ENCODE measurements around the gene MR1.
A peak's percentile ranks its signal among the peaks of the same experiment; 100 is the strongest.

MR1 gene

GRCh38 chr1:181091309-181092040, 57.7 kb downstream of the MR1 start:
- no peak for DNase-seq (ENCODE audit: low read depth)

GRCh38 chr1:181092056-181092455, 58.3 kb downstream of the MR1 start:
- no peak for DNase-seq (ENCODE audit: low read depth)

- DNase-seq (ENCODE audit: low read depth): no peak
Observed at GRCh38 chr1:181092883-181093458, 59.2 kb downstream of the MR1 start.

- no peak for DNase-seq (ENCODE audit: low read depth)
Observed at GRCh38 chr1:181094416-181095212, 60.8 kb downstream of the MR1 start.

GRCh38 chr1:181095260-181095659, 61.5 kb downstream of the MR1 start:
- DNase-seq (ENCODE audit: low read depth): no peak

GRCh38 chr1:181095763-181096184, 62.0 kb downstream of the MR1 start:
- no peak for DNase-seq (ENCODE audit: low read depth)

GRCh38 chr1:181097242-181097641, 63.5 kb downstream of the MR1 start:
- DNase-seq (ENCODE audit: low read depth): no peak

GRCh38 chr1:181099152-181100014, 65.6 kb downstream of the MR1 start:
- no peak for DNase-seq (ENCODE audit: low read depth)

- no peak for DNase-seq (ENCODE audit: low read depth)
Observed at GRCh38 chr1:181100015-181100905, 66.5 kb downstream of the MR1 start.

GRCh38 chr1:181100934-181101333, 67.2 kb downstream of the MR1 start:
- no peak for DNase-seq (ENCODE audit: low read depth)

- no peak for DNase-seq (ENCODE audit: low read depth)
Observed at GRCh38 chr1:181101581-181102226, 67.9 kb downstream of the MR1 start.

GRCh38 chr1:181102841-181103240, 69.1 kb downstream of the MR1 start:
- DNase-seq (ENCODE audit: low read depth): no peak

- DNase-seq (ENCODE audit: low read depth): no peak
Observed at GRCh38 chr1:181103399-181103798, 69.6 kb downstream of the MR1 start.

- no peak for DNase-seq (ENCODE audit: low read depth)
Observed at GRCh38 chr1:181104042-181104789, 70.4 kb downstream of the MR1 start.

GRCh38 chr1:181104790-181105133, 71.0 kb downstream of the MR1 start:
- no peak for DNase-seq (ENCODE audit: low read depth)

- peak; percentile 71 for DNase-seq (ENCODE audit: low read depth)
Observed at GRCh38 chr1:181105134-181106021, 71.6 kb downstream of the MR1 start.

- DNase-seq (ENCODE audit: low read depth): no peak
Observed at GRCh38 chr1:181106022-181106312, 72.2 kb downstream of the MR1 start.

- DNase-seq (ENCODE audit: low read depth): no peak
Observed at GRCh38 chr1:181106479-181106878, 72.7 kb downstream of the MR1 start.

- DNase-seq (ENCODE audit: low read depth): no peak
Observed at GRCh38 chr1:181107711-181108110, 73.9 kb downstream of the MR1 start.
